Measurements from ENCODE around the gene ADGRB3. TPM values are rescaled to one million over a fixed set of nuclear protein-coding genes. Genes with fewer than 3 reads are reported as not detected.

Gene ADGRB3
- polyA plus RNA-seq, 1 experiment, result not detected

DNA sequence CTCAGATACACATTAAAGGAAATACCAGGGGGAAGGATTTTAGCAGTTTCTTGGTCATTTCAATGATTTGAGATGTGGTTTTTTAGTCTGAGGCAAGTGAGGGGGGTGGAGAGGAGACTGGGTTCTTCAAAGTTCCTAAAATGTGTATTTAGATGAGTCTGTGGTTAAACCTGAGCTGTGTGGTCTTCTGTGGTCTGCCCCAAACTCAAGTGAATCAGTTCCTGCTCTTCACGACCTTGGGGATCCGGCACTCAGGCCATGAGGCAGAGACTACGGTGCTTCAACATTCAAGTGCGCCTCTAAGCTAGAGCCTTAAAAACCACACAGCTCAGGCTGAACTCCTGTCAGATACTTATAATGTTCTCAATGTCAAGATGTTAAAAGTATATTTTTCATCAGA lies 755.0 kb downstream of the ADGRB3 start:
- Histone ChIP-seq H3K27me3 (ENCODE audit: control insufficient read depth, insufficient read depth, low read length) (no peaks in the 10 kb centered on the region), H3K9me3 (ENCODE audit: control insufficient read depth, insufficient read depth, low read length) (no peaks in the 10 kb centered on the region), H3K27ac (ENCODE audit: low read depth, low read length) (no peak overlapping the region), H3K4me3 (ENCODE audit: low read depth, low read length) (no peak overlapping the region)
- TF ChIP-seq, protein P1, sequence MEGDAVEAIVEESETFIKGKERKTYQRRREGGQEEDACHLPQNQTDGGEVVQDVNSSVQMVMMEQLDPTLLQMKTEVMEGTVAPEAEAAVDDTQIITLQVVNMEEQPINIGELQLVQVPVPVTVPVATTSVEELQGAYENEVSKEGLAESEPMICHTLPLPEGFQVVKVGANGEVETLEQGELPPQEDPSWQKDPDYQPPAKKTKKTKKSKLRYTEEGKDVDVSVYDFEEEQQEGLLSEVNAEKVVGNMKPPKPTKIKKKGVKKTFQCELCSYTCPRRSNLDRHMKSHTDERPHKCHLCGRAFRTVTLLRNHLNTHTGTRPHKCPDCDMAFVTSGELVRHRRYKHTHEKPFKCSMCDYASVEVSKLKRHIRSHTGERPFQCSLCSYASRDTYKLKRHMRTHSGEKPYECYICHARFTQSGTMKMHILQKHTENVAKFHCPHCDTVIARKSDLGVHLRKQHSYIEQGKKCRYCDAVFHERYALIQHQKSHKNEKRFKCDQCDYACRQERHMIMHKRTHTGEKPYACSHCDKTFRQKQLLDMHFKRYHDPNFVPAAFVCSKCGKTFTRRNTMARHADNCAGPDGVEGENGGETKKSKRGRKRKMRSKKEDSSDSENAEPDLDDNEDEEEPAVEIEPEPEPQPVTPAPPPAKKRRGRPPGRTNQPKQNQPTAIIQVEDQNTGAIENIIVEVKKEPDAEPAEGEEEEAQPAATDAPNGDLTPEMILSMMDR (IDR thresholded peaks at IDR 0.05; ENCODE audit: low read depth, low read length), result no peak
- CTCF ChIA-PET, result no interaction called here
- no peak for DNase-seq (ENCODE audit: low read depth, low spot score)
- POLR2A ChIA-PET, result no interaction called here

DNA sequence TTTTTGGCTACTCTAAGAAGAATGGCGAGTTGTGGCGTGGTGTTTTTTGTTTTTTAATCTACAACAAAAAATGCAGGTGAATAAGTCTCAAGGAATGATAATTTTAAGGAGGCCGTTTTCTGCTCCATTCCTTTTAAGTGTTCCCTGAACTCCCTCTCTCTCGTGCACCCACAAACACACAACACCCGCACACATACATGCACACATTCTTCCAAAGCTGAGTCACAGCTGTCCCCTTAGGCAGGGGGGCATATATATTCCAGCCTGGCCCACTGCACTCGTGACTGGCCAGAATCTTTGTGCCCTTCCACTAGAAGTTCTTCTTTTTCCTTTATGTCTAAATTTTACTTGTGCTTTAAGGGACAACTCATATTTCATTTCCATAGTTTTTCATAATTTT lies 756.0 kb downstream of the ADGRB3 start:
- TF ChIP-seq, protein P1 (IDR thresholded peaks at IDR 0.05; ENCODE audit: low read depth, low read length), result no peak
- POLR2A ChIA-PET, result no interaction called here
- no peak overlapping the region for H3K27ac ChIP-seq (ENCODE audit: low read depth, low read length)
- no peak overlapping the region for H3K4me3 ChIP-seq (ENCODE audit: low read depth, low read length)
- H3K9me3 ChIP-seq (ENCODE audit: control insufficient read depth, insufficient read depth, low read length), result no peaks in the 10 kb centered on the region
- CTCF ChIA-PET, result no interaction called here
- no peaks in the 10 kb centered on the region for H3K27me3 ChIP-seq (ENCODE audit: control insufficient read depth, insufficient read depth, low read length)
- no peak for DNase-seq (ENCODE audit: low read depth, low spot score)

DNA sequence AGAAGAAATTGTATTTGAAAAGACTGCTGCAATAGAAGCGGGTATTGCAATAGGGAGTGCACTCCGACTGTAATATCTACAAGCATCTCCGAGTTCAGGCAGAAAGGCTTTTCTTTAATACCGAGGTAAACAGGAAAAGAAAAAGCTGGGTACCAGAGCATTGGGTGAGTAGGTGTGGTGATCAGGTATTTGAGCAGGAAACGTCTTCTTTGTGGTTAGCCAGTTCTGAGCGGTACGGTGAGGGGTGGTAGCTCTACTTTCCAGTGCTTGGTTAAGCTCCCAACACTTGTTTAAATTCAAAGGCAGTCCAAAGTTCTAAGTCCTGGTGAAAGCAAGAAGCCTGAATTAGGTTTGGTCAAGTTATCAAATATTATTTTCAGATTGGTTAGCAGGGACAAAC lies 757.7 kb downstream of the ADGRB3 start:
- Histone ChIP-seq H3K27me3 (ENCODE audit: control insufficient read depth, insufficient read depth, low read length) (no peaks in the 10 kb centered on the region), H3K4me3 (ENCODE audit: low read depth, low read length) (no peak overlapping the region), H3K27ac (ENCODE audit: low read depth, low read length) (no peak overlapping the region), H3K9me3 (ENCODE audit: control insufficient read depth, insufficient read depth, low read length) (no peaks in the 10 kb centered on the region)
- ChIA-PET POLR2A (no interaction called here), CTCF (no interaction called here)
- TF ChIP-seq, protein P1 (IDR thresholded peaks at IDR 0.05; ENCODE audit: low read depth, low read length), result no peak
- DNase-seq (ENCODE audit: low read depth, low spot score), result no peak

DNA sequence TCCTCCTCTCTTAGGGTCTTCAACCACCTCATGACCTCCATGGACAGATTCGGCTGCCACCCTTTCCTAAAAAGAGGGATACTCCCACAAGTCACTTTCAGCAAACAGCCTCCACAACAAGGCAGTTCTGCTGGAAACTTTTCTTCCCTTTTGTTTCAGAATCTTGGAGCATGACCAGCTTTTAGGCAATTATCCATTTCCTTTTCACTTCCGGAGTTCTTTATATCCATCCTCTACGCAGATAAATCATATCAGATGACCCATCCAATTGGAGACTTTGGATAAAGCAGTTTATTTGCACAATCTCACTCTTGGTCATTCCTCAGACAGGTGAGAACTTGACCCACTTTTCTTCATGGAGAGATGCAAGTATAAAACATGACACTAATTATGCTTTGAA lies 763.2 kb downstream of the ADGRB3 start:
- no peaks in the 10 kb centered on the region for H3K27me3 ChIP-seq (ENCODE audit: control insufficient read depth, insufficient read depth, low read length)
- TF ChIP-seq, protein P1 (IDR thresholded peaks at IDR 0.05; ENCODE audit: low read depth, low read length), result no peak
- H3K4me3 ChIP-seq (ENCODE audit: low read depth, low read length), result no peak overlapping the region
- H3K27ac ChIP-seq (ENCODE audit: low read depth, low read length), result no peak overlapping the region
- CTCF ChIA-PET, result no interaction called here
- POLR2A ChIA-PET, result no interaction called here
- H3K9me3 ChIP-seq (ENCODE audit: control insufficient read depth, insufficient read depth, low read length), result no peaks in the 10 kb centered on the region
- DNase-seq (ENCODE audit: low read depth, low spot score), result no peak

DNA sequence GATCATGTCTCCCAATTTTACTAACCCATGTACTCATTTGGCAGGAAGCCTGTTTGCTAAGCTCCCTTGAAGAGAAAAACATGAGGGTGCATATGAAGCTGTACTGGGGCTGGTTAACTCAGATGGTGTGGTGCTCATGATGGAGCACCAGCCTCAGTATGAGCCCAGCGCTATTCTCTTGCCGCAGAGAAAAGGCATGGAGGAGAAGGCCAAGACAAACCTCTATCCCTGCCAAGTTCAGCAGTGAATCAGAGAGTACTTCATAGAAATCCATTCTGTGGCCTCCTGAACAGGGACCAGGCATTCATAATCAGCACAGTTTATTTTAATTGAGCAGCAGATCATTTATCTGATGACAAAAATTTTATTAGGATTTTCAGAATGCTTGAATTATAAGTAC lies 763.6 kb downstream of the ADGRB3 start:
- CTCF ChIA-PET, result no interaction called here
- no peak for DNase-seq (ENCODE audit: low read depth, low spot score)
- H3K4me3 ChIP-seq (ENCODE audit: low read depth, low read length), result no peak overlapping the region
- no peak overlapping the region for H3K27ac ChIP-seq (ENCODE audit: low read depth, low read length)
- POLR2A ChIA-PET, result no interaction called here
- H3K9me3 ChIP-seq (ENCODE audit: control insufficient read depth, insufficient read depth, low read length), result no peaks in the 10 kb centered on the region
- TF ChIP-seq, protein P1 (IDR thresholded peaks at IDR 0.05; ENCODE audit: low read depth, low read length), result no peak
- no peaks in the 10 kb centered on the region for H3K27me3 ChIP-seq (ENCODE audit: control insufficient read depth, insufficient read depth, low read length)
